GM06990 (cell line): Measurements from ENCODE around the gene ODAD4.

Experiments used
- DNase-seq: peaks from one replicate; pipeline ENCODE4 v3.0.0-alpha.2; 2011; ENCODE audit not compliant: insufficient read length; ENCODE audit errors: extremely low read depth
- H3K27me3 ChIP-seq: replicated peaks from 2 replicates; pipeline ENCODE4 v1.6.0; 2011; ENCODE audit warnings: low read length; ENCODE audit not compliant: control insufficient read depth, insufficient read depth
- H3K36me3 ChIP-seq: 2 replicates; pipeline ENCODE4 v1.5.1; 2011; ENCODE audit warnings: low read length; ENCODE audit not compliant: control insufficient read depth, insufficient read depth
- H3K4me3 ChIP-seq: replicated peaks from 2 replicates; pipeline ENCODE4 v1.5.1; 2011; ENCODE audit warnings: low read depth, mild to moderate bottlenecking, control low read depth, low read length
- CTCF ChIP-seq: IDR thresholded peaks from 2 replicates; pipeline ENCODE4 v1.5.1; 2011; ENCODE audit warnings: low read length, control low read depth, mild to moderate bottlenecking, inconsistent platforms; ENCODE audit not compliant: insufficient read depth, poor library complexity, severe bottlenecking

Gene ODAD4

DNA sequence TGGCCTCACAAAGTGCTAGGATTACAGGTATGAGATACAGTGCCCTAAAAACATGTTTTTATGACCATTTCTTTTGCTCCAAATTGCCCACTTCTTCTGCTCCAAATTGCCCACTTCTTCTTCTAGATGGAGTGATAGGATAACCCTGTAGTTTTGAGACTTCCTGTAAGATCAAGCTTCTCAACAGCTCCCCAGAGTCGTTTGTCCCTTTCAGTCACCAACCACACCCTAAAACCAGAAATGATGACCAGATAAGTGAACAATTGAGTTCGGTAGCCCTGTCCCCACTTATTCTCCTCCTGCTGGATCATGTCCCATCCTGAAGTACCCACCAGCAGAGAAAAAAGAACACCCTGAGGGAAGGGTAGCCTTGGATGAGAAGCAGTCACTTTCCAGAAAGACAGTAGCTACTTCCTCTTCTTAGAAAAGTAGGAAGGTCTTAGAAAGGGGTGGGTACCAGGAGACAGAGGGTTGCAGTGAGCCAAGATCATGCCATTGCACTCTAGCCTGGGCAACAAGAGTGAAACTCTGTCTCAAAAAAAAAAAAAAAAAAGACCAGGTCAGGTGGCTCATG lies 2.5 kb downstream of the ODAD4 start:
- Histone ChIP-seq H3K36me3 (no peaks in the 10 kb centered on the region), H3K27me3 (no peaks in the 10 kb centered on the region), H3K4me3 (no peak overlapping the region)
- no peak for TF ChIP-seq CTCF
- no peak for DNase-seq

- no peak overlapping the region for H3K4me3 ChIP-seq
- H3K36me3 ChIP-seq, result no peaks in the 10 kb centered on the region
- no peak for DNase-seq
- no peak for TF ChIP-seq CTCF
- H3K27me3 ChIP-seq, result no peaks in the 10 kb centered on the region
Measured at GRCh38 chr17:41935641-41936040, 5.2 kb downstream of the ODAD4 start.

DNA sequence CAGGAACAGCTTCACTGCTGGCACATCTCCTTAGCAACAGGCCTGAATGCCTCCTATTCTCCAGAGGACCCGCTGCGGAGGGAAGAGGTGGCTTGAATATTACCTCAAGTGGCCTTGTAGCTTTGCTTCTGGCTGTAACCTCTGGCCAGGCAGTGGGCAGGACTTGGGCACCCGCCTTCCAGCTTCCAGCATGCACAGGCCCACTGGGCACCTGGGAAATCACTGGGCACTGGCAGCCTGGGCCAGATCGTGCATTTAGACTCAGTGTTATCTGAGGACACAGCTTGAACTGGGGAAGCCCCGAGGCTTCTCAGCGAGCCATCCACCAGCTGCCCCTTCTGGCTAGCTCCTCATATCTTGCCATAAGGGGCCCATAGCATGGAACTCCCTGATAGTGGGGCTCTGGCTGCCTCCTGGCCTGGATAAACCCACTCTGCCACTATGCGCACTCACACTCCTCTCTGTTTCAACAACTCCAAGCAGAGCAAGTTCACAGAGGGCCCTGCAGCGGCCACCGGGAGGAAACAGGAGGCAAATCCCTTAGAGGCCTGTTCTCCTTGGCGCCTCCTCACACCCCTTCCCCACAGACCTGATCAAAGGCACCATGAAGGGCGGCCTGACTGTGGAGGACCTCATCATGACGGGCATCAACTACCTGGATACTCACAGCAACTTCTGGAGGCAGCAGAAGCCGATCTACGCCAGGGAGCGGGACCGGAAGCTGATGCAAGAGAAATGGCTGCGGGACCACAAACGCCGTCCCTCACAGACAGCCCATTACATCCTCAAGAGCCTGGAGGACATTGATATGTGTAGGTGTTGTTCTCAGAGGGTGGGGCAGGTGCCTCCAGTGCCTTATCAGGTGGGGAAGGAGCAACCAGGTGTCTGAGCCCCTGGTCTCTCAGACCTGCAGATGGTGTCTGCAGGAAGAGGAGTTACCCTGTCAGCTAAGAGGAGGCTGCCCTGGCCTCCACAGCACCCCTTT lies 7.8 kb downstream of the ODAD4 start:
- DNase-seq, result no peak
- Histone ChIP-seq H3K36me3 (no peaks in the 10 kb centered on the region), H3K4me3 (no peak overlapping the region), H3K27me3 (no peaks in the 10 kb centered on the region)
- no peak for TF ChIP-seq CTCF

- Histone ChIP-seq H3K27me3 (no peaks in the 10 kb centered on the region), H3K36me3 (no peaks in the 10 kb centered on the region), H3K4me3 (no peak overlapping the region)
- no peak for DNase-seq
- no peak for TF ChIP-seq CTCF
Measured at GRCh38 chr17:41939044-41939692, 8.8 kb downstream of the ODAD4 start.

GRCh38 chr17:41939693-41940090 lies 9.3 kb downstream of the ODAD4 start:
- Histone ChIP-seq H3K36me3 (no peaks in the 10 kb centered on the region), H3K27me3 (no peaks in the 10 kb centered on the region), H3K4me3 (no peak overlapping the region)
- no peak for TF ChIP-seq CTCF
- no peak for DNase-seq
